ENCODE data around the gene LAPTM5.
A peak's percentile ranks its signal among the peaks of the same experiment; 100 is the strongest.
"Not testable (repeated sequence)": the region's sequence is repeated elsewhere in the genome, so short reads cannot be mapped to it uniquely, and the experiment has no call there.

The LAPTM5 gene

GRCh38 chr1:30693822-30694221, 63.8 kb downstream of the LAPTM5 start:
- DNase-seq (ENCODE audit: low spot score), result no peak

GRCh38 chr1:30693366-30693765, 64.2 kb downstream of the LAPTM5 start:
- no peak for DNase-seq (ENCODE audit: low spot score)

GRCh38 chr1:30692948-30693301, 64.6 kb downstream of the LAPTM5 start:
- DNase-seq (ENCODE audit: low spot score), result no peak

- DNase-seq (ENCODE audit: low spot score), result no peak
Observed at GRCh38 chr1:30692201-30692947, 65.2 kb downstream of the LAPTM5 start.

GRCh38 chr1:30691480-30691879, 66.1 kb downstream of the LAPTM5 start:
- no peak for DNase-seq (ENCODE audit: low spot score)

- peak; percentile 59 for DNase-seq (ENCODE audit: low spot score)
Observed at GRCh38 chr1:30689901-30690645, 67.5 kb downstream of the LAPTM5 start.

GRCh38 chr1:30688920-30689794, 68.4 kb downstream of the LAPTM5 start:
- DNase-seq (ENCODE audit: low spot score), result no peak

- not testable (repeated sequence) for DNase-seq (ENCODE audit: low spot score)
Observed at GRCh38 chr1:30688516-30688915, 69.1 kb downstream of the LAPTM5 start.

- no peak for DNase-seq (ENCODE audit: low spot score)
Observed at GRCh38 chr1:30687886-30688285, 69.7 kb downstream of the LAPTM5 start.

- DNase-seq (ENCODE audit: low spot score), result no peak
Observed at GRCh38 chr1:30686236-30686935, 71.2 kb downstream of the LAPTM5 start.

- DNase-seq (ENCODE audit: low spot score), result no peak
Observed at GRCh38 chr1:30685796-30686165, 71.8 kb downstream of the LAPTM5 start.

- peak; percentile 63 for DNase-seq (ENCODE audit: low spot score)
Observed at GRCh38 chr1:30684881-30685795, 72.4 kb downstream of the LAPTM5 start.

- DNase-seq (ENCODE audit: low spot score), result no peak
Observed at GRCh38 chr1:30684259-30684658, 73.3 kb downstream of the LAPTM5 start.

- DNase-seq (ENCODE audit: low spot score), result no peak
Observed at GRCh38 chr1:30683699-30684098, 73.9 kb downstream of the LAPTM5 start.
